GM12865 (cell line): ENCODE results near the gene SLC43A1.

Source experiments
- DNase-seq: peaks from one replicate; pipeline ENCODE4 v3.0.0; 2010; ENCODE audit warnings: low read depth
- H3K4me3 ChIP-seq: 2 replicates; pipeline ENCODE4 v1.5.1; 2011; ENCODE audit warnings: mild to moderate bottlenecking, low read depth, low read length, control low read depth
- CTCF ChIP-seq: IDR thresholded peaks from 2 replicates; pipeline ENCODE4 v1.5.1; 2011; ENCODE audit warnings: low read length, control low read depth, low read depth, inconsistent platforms; ENCODE audit not compliant: insufficient read depth; ENCODE audit errors: missing control alignments

Gene SLC43A1

DNA sequence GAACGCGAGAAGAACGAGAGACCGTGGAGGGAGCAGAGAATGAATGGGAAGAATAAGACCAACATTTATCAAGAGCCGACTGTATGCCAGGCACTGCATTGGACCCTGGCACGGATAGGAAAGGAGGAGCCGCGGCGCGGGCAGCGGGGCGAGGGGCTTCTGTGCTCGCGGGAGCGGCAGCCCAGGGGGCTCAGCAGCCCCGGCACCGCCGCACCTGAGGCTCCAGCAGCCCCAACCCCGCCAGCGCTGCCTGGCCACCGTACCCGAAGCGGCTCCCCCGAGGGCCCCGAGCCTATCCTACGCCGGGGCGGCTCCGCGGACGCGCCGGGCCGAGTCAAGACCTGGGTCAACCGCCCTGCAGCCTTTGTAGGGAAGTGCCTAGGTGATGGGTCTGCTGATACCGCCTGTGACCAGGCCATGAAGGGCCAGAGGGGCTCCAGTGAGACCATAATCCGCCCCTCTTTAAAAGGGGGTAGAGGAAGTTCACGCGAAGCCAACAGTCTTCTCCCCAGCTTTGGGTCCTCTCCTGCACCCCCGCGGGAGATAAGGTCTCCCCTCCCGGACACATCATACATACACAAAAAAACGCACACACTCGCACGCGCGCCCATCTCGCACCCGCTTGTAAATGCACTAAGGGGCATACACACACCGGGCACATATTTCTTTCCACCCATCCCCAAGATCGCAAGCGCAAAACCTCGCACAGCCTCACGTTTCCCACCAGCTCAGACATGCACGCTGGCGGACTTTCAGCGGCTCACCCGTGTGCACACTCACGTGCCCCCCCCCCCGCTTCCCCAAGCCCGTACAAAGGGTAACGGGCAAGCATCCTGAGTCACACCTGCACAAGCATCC is 56.1 kb downstream of the SLC43A1 start:
- peak overlapping the region; percentile 48 for H3K4me3 ChIP-seq
- no peak for TF ChIP-seq CTCF
- no peak for DNase-seq

GRCh38 chr11:57458410-57459163 is 56.9 kb downstream of the SLC43A1 start:
- peak; percentile 77 for TF ChIP-seq CTCF
- DNase-seq = peak; percentile 33
- peak overlapping the region; percentile 53 for H3K4me3 ChIP-seq

DNA sequence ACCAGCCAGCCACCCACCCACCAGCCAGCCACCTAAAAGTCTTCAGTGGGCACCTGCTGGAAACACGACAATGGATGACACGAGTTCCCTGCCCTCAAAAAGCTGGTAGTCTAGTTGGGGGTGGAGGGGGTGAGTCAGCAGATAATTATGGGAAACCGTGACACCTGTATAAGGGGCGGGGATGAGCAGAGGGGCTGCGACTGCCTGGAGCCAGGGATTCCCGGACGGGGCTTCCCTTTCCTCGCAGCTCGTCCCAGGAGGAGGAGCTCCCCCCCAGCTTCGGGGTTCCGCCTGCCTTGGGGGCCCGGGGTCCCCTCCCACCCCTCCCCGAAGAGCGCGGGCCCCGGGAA is 57.5 kb downstream of the SLC43A1 start:
- TF ChIP-seq CTCF = no peak
- H3K4me3 ChIP-seq = peak overlapping the region; percentile 53
- no peak for DNase-seq

DNA sequence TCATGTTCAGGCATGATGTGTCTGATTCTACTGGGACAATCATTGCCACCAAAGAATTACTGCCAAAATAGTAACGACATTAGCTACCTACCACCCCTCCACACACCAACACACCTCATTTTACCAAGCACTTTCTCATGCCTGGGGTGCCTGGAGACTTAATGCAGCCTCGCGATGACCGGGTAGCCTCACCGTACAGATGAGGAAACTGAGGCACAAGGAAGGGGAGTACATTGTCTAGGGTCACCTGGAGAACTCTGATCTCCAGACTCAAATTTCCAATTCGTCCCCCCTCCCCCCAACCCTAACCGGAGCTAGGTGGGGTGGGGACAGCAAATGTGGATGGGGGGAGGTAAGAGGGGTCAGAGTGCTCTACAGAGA is 57.9 kb downstream of the SLC43A1 start:
- DNase-seq = no peak
- H3K4me3 ChIP-seq = no peak overlapping the region
- no peak for TF ChIP-seq CTCF

- peak; percentile 82 for DNase-seq
- no peak overlapping the region for H3K4me3 ChIP-seq
- peak; percentile 99 for TF ChIP-seq CTCF
Observed at GRCh38 chr11:57456960-57457642, 58.4 kb downstream of the SLC43A1 start.

DNA sequence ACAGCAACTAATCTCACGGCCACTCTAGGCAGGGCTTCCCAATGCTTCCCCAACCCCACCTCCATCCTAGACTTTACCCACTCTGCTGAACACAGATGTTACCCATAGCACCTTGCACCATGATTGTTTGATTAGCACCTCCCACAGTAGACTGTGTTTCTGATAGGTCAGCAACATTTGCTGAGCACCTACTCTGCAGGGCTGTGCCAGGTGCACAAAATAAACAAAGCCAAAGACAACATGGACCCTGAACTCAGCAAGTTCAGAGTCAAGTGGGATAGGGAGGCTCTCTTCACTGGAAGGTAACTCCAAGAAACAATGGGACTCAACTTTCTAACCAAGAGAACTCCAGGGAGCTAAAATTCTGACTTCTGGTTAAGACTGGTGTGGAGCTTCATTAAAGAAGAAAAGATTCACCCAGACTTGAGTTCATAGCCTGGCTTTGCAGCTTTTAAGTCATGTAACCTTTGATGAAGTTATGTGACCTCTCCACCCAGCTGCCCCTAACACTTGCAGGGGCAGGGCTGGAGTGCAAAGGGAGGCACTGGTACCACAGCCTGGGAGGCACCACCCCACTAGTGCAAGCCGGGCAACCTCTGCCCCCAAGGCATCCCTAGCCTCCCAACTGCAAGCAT is 61.8 kb downstream of the SLC43A1 start:
- no peak overlapping the region for H3K4me3 ChIP-seq
- TF ChIP-seq CTCF = no peak
- DNase-seq = no peak
